D721Med (cell line): ENCODE data around the gene TTC7B.

Source experiments
- DNase-seq: peaks from one replicate; pipeline ENCODE4 v3.0.0; 2011; ENCODE audit warnings: low spot score; ENCODE audit not compliant: insufficient read length
- FAIRE-seq: peaks from 2 replicates; lab custom pipeline; 2011; peaks lifted over from hg19 to GRCh38; lab: Jason Lieb, UNC
- CTCF ChIP-seq: IDR thresholded peaks from 2 replicates; pipeline ENCODE4 v1.5.1; 2012; ENCODE audit warnings: mild to moderate bottlenecking, control low read depth; ENCODE audit not compliant: insufficient read depth; ENCODE audit errors: missing control alignments

TTC7B gene

GRCh38 chr14:90758028-90758889 lies 58.0 kb downstream of the TTC7B start:
- no peak for FAIRE-seq
- DNase-seq = peak; percentile 87
- peak; percentile 80 for TF ChIP-seq CTCF

DNA sequence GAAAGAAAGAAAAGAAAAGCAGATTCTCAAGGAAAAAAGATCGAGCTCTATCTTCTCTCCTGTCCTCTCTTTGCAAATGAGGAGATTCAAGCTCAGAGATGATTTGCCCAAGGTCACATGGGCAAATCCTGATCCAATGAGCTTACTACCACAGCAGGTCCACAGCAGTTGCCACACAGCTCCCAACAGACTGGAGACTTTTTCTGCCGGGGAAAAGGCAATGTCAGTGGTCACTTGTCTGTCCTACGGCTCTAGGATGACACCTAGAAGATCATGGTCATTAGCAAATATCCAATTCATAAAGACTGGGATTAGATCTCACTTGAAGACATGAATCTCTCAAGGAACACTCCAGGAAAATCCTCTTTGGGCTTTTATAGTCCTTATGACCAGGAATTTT lies 58.8 kb downstream of the TTC7B start:
- FAIRE-seq (no peak), DNase-seq (no peak)
- TF ChIP-seq CTCF = no peak

- FAIRE-seq (no peak), DNase-seq (no peak)
- TF ChIP-seq CTCF = no peak
These were observed 59.4 kb downstream of the TTC7B start for GRCh38 chr14:90756755-90757345.

GRCh38 chr14:90755661-90756304 lies 60.4 kb downstream of the TTC7B start:
- TF ChIP-seq CTCF = no peak
- no peak for FAIRE-seq
- DNase-seq = no peak

- FAIRE-seq = no peak
- TF ChIP-seq CTCF = no peak
These were observed 62.7 kb downstream of the TTC7B start for GRCh38 chr14:90753456-90754005.

DNA sequence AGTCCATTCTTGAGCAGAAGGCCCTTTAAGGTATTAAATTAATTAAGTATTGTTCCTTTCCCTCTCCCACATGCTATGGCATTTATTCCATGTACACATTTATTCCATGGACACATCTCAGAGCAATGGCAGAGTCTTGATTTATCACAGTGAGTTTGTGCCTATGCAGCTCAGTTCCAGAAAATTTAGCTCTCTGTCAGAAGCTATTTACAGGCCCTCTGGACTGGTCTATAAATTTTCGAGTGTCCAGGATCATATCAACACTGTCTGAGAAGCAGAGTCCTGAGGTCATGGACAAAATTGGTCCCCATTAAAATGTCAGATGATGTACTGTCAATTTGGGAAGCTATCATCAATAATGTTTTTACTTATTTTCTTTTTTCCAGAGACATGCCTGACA lies 65.5 kb downstream of the TTC7B start:
- no peak for DNase-seq
- no peak for FAIRE-seq
- no peak for TF ChIP-seq CTCF

More at GRCh38 chr14:90753456-90754005, 62.7 kb downstream of the TTC7B start:
- DNase-seq = no peak

DNA sequence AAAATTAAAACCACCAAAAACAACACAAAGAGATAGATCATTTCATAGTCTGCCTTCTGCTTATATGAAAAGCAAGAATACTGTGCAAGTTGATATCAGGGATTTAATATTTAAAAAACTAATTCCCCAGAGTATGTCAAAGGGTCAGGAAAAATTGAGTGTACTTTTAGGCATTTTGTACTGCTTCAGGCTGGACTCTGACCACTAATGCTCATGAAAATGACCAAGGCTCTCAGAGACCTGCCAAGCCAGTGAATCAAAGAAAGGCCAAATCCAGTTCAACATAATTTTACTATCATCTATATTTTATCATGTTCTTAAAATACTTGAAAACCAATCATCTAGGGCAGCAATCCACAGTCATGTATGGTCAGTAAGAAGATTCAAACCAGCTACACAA lies 66.0 kb downstream of the TTC7B start:
- no peak for FAIRE-seq
- no peak for TF ChIP-seq CTCF

More for the DNA sequence above, 66.0 kb downstream of the TTC7B start:
- DNase-seq = no peak
